NCI-H2107 treated with DMSO at 0.1 percent for 48 hours (cell line): ENCODE results near the gene QDPR.

Experiments
- DNase-seq: peaks from one replicate; lab custom pipeline; 2025; ENCODE audit not compliant: unreplicated experiment; lab: John Stamatoyannopoulos, UW

QDPR gene

DNA sequence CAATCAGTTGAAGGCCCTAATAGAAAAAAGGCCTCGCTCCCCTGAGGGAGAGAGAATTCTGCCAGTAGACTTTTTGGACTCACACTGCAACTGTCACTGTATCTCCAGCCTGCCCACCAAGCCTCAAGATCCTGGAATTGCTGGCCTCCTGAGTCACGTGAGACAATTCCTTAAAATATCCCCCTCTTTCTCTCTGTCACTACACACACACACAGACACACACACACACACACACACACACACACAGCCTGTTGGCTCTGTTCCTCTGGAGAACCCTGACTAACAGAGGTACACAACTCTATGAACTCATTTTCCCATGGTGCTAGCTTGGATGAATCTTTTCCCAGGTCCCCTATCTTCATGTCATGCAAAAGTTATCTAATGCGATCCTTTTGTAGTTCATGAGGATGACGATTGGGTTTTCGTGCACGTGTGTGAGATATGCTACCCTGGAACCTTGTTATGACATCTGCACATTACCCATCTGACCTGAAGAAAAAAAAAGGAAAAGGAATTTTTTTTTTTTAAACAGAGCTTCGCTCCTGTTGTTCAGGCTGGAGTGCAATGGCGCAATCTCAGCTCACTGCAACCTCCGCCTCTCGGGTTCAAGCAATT, 16.8 kb upstream of the QDPR start:
- no peak for DNase-seq

DNA sequence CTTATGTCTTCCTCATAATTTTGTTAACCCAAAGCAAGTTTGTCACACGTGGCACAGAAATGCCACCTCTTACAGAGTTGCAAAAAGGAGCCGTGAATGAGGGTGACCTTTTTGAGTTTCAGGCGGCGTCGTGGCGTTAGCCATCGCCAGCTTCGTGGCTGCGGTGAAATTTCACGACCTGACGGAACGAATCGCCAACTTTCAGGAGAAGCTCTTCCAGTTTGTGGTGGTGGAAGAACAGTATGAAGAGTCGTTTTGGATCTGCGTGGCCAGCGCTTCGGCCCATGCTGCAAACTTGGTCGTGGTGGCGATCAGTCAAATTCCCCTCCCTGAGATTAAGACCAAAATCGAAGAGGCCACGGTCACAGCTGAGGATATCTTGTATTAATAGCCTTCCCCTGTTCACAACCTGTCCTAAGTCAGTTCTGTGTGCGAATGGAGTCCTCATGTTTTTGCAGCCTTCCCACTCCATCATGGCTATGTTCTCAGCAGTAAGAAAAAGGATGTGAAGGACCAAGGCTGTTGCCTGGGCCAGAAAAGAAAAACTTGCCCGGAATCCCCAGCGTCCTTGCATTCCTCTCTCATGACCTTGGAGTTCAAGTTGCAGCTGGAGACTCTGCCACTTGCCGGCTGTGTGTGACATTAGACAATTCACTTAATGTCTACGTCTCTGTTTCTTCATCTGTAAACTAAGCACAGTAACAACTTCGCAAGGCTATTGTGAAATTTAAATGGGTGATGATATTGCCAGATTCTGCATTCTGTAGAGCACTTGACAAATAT, 15.0 kb upstream of the QDPR start:
- DNase-seq, result no peak

DNA sequence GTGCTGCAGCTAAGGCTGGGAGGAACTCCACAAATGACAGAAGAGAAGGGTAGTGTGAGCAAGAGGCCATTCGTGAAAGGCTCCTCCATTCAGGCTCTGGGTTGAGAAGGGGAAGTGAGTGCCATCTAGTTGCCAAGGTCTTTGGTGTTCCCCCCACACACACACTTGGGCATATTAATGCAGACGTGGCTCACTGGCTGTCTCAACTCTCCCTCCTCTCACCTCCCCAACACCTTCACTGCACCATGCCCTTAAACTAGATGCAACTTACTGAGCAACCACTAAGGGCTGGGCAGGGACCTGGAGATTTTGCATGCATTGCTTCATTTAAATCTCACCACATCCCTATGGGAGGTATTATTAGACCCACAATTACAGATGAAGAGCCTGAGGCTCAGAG, 11.8 kb upstream of the QDPR start:
- DNase-seq, result no peak

DNA sequence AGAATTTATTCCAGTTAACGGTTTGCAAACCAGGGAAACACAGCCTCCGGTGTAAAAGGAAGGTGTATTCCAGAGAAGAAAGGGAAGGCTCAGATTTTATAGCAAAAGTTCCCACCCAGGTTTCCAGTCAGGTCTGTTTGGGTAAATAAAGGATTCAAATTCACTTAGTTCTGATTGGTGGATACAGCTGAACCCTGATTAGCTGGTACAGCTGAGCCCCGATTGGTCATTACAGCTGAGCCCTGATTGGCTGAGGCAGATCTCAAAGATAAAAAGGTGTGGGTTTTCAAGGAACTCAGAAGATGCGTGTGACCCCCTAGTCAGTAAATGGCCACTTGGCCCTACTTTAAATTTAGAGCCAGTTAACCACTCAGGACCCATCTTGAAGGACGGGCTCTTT, 9.7 kb upstream of the QDPR start:
- no peak for DNase-seq

DNA sequence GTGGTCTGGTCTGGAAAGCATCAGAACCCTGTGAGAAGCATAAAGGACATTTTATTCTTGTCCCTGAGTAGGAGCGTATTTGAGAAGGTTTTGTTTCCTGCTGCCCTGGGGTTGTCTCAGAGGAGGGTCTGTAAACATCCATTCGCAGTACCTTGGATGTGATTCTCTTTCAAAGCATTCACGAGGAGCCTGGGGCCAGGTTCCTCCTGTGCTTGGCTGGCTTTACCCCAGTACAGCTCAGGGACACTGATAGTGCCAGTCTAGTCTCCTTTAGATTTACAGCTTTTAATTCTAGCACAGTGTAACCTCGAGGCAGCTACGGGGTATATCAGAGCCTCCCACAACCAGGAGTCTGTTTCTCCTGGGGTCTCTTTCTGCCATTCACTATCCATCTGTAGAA, 5.8 kb upstream of the QDPR start:
- DNase-seq, result no peak

DNA sequence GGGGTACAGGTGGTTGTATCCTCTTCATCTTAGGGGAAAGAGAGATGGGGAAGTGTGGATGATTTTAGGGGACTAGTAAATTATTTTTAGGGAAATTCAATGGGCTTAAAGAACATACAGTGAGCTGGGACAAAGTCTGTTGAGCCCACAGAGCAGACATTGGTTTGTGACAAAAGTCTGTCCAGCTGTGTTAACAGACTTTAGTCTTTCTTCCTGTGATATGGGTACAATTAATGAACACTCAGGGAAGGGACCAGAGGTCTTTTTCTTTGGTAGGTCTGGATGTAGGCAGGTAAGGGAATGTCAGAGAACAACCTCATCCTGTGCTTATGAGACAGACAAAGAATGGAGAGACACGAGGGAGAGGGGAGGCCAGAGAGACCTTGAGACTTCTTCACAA, 5.1 kb upstream of the QDPR start:
- no peak for DNase-seq

DNA sequence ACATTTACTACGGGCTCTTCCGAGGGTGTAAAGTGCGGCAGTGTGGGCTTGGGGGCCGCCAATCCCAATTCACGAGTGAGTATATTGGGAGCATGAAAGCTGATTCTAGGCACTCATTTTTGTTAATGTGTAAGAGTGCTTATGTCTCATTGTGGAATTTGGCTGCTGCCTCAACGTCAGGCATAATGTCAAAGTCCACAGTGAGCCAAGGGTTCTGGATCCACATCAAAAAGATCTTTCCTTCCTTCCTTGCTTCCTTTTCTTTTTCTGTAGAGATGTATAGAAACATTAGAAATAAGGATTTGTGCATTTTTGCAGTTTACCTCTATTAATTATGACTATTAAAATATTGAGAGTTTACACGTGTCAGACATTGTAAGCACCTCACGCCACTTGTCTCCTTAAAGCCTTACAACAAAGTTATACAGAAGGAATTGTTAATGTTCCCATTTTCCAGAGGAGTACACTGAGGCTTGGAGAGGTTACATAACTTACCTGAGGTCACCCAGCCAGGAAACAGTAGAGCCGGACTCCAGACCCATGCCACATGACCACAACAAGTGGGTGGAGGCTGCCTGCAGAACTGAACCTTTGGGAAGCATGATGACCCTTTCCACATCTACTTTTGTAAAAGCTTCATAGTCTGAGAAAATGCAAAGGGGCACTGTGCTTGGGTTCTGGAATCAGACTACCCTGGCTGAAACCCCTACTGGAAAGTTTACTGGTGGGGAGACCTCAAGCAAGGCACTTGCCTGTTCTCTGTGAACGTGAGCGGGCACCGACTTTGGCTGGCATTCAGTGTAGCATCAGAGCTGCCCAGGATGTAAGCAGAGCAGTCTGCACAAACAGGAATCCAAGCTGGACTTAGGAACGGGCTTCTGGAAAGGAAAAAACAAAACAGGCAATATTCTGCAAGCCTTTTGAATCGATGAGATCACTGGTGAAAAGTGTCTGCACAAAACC, 3.8 kb upstream of the QDPR start:
- DNase-seq, result no peak

DNA sequence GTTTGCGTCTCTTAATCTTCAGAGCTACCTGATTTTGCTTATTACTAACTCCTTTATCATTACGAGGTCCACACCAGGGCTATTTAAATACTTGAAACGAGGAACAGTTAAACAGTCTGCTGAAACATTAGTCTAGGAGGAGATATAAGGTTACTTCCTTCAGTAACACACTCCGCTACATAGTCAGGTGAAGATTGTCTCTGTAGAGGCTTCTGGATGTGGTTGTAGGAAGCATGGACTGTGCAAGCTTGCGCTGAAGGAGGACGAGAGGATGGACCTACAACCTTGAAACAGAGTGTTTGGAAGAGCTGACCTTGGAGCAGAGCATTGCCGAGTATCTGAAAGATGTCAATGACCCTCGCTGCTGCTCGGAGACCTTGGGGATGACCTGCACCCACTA, 3.0 kb upstream of the QDPR start, which contains the start of gene CLRN2:
Gene CLRN2, plus strand, starts transcription at position 301 of the 400 bp plus-strand sequence. CDS start 102 bp downstream, outside the sequence.
- no peak for DNase-seq

DNA sequence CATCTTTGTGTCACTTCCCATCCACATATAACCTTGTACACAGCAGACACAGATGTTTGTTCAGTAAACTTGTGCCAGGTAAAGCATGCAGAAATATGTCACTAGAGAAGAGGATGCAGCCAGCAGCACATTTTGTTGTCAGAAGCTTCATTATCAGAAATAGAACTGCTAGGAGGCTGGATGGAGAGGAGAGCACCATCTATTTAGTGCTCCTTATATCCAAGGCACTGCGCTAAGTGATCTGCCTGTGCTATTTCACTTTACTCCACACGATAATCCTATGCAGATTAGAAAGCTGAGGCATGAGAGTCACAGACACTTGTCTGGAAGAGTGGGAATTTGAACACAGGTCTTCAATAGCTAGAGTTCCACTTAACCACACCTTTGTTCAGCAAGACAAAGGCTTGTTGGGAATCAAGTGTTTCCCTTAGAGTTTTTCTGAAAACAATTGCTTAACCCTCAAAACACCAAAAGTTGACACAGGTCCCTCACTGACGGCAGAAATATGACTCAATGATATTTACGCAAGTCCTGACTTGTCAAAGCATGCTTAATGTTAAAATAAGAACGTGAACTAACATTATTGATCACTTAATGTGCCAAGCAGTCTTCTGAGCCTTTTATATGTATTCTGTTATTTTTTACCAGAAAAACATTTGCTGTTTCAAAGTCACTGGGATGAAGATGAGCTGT, 1.2 kb upstream of the QDPR start:
- no peak for DNase-seq

DNA sequence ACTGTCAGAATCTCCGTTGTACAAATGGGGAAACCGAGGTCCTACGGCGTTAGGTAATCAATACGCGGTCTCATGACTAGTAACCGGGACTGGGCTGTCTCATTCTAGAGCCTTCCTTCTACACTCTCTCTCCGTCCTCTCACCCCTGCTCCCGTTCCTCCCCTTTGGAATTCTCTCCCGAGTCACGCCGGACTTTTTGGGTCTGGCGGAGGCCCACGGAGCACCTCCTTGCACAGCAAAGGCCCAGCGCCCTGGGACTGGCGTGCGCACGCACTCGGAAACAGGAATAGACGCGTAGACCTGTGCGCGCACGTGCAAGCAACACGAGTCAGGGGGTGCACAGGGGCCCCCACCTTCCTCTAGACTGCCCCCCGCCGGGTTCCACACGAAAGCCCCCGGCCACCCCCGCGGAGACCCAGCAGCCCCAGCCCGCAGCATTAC, 361 bp downstream of the QDPR start:
- no peak for DNase-seq

DNA sequence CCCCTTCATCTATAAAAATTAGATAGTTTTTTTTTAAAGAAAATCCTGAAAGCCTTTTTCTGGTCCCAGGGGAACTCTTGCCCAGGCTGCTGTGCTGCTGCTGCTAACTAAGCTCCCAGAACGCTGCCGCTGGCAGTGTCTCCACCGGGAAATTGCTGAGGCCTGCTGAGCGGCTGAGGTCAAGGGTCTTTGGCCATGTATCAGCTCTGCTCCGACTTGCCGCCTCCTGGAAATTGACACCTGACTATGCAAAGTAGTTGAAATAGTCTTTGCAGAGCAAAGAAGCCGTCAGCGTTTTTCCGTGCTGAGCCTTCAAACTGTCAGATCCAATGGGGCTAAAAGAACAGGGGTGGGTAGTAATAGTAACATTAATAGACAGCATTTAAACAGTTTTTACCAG, 839 bp downstream of the QDPR start:
- DNase-seq, result no peak

DNA sequence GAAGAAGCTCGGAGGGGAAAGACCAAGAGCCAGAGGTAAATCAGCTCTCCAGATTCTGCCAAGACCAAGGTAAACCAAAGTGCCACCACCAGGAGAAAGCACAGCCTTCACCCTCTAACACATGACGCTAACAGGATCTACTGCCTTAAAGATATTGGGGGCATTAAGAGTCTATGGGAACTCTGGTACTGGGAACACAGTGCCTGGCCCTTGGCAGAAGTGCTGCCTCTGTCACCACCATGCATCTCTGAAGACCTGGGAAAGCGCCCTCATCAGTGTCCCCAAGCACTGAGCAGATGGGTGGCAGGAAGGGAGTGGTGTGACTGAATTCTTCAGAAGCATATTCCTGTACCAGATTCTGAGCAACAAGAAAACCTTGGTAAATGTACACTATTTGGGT, 1.3 kb downstream of the QDPR start:
- DNase-seq, result no peak

DNA sequence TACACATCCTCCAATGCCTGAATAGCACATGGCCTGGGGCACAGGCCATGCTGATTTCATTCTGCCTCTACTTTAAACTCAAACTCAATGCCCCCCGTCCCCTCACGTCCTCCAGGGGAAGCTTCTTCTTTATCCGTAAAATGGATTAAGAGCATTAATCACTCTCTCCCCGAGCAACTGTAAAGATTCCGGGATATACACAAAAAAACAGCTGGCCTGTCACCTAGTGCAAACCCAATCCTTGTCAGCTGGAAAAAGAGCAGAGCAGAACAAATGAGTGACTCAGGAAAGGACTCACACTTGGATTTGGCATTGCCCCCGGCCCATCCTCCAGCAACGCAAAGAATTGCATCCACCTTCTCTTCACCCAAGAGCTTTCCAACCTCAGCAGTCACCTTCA, 7.8 kb downstream of the QDPR start:
- no peak for DNase-seq

DNA sequence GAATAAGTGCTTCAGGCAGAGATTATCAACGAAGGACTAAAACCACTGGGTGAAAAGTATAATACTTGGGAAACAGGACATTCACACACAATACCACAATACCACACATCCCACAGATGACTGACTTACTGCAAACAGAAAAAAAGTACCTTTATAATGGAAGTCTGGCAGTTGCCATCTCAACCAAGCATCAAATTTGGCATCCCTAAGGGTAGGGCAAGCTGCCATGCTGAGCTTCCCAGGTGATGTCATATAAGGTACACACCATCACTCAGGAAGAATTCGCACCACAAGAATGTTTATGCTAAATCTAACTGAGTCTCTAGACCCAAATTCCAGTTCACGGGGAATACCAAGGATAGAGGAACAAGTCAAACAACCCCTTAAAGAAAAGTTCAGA, 9.1 kb downstream of the QDPR start:
- no peak for DNase-seq

DNA sequence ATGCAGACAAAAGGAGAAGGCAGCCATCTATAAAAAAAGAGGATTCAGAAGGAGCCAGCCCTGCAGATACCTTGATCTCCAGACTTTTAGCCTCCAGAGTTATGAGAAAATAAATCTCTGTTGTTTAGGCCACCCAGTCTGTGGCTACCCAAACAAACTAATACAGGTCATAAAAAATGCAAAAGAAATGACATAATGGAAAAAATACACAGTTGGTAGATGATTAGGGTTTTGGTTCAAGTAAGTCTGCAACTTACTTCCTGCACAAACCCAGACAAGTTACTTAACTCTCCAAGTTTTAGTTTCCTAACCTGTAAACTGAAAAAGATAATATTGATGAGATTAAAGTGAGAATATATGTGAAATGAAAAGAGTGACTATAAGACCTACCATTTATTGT, 11.3 kb downstream of the QDPR start:
- DNase-seq, result no peak

DNA sequence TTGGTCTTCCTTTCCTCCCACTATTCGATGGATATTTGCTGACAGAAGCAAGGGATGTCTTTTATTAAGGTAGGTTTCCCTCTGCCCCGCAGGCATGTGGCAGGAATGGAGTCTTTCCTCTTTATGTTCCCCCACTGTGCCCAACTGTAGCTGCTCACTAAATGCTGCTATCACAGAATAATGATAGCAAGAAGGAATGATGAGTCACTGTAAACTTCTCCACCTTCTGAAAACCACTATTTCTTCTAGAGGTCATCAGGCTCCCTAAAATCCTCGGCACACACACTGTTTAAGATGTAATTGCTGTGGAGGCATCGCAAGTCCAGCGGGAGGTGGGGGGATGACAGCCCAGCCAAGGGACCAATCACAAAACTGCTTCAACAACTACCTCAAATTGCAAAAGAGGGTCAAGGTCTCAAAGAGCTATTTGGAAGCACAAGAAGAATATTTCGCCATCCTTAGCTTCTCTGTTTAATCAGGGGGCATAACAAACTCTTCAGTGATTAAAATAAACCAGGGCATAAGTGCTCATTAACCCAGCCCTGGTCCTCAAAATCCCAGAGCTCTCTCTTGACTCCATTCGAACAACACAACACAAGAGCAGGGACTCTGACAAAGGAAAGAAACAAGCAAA, 13.9 kb downstream of the QDPR start:
- no peak for DNase-seq

DNA sequence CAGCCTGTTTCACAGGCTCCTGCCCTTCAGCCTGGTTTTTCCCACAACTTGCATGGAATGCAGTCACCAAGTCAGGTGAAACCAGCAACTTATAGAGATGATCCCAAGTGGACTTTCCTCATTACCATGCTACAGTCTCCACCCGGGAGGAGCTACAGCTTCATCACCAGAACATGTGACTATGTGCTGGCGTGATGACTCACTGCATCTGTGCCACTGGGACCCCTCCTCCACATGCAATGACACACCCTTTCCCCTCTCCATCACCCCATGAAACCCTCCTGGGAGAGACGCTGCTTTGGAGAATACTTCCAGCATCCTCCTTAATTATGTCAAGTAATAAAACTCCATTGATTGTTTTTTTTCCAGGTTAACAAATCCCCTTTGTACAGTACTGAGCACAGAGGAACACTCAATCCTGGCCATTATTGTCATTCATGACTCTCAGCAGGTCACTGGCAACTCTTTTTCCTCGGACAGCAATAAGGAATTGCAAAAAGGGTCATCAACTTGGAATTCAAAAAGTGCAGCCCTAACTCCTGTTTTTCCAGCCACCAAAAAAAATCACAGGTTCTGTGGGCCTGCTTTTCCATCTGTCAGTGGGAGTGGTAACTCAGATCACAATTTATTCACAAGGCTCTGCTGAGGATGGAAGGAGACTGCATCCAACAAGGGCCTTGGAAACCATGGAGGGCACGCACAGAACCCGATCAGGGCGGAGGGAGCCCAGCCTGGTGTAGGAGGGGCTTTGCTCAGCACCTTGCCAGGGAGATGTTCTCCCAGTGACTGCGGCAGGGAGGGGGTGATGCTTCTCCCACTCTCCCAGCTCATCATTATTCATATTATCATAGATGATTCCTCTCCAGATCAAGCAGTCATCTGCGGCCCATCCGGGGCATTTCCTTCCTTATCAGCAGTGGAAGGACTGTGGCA, 17.4 kb downstream of the QDPR start:
- DNase-seq, result no peak

DNA sequence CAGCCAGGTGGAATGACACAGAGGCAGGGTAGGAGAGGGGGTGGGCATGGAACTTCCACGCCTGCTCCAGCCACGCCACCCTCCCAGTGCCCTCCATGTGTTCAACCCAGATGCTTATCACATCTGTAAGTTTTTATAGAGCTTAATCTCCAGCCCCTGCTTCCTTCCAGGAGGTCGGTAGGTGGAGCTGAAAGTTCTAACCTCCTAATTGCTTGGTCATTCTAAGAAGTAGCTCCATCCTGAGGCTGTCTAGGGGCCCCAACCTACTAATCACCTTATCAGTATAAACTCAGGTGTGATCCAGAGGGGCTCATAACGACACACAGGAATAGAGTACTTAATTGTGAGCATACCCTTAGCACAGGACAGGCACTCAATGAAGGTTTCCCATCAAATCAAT, 18.3 kb downstream of the QDPR start:
- no peak for DNase-seq

DNA sequence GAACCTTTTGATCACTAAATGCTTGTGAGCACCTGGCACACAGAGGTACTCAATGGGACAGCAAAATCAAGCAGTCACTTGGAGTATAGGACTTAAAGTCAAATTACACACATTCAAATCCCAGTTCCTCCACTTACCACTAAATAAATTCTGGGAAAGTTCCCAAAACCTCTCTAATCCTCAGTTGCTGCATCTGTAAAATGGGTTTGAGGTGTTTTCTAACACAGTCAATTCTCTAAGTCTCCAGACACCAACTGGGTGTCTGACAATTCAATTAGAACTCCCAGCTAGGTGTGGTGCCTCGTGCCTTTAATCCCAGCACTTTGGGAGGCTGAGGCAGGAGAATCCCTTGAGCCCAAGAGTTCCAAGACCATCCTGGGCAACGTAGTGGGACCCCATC, 19.0 kb downstream of the QDPR start:
- DNase-seq, result no peak
